Inflammatory macrophage treated with lipopolysaccharide for 4 hours (primary cell): ENCODE results near the gene RIF1.

Experiments
- DNase-seq: peaks from one replicate; pipeline ENCODE4 v3.0.0-alpha.2; 2020

RIF1 gene

DNA sequence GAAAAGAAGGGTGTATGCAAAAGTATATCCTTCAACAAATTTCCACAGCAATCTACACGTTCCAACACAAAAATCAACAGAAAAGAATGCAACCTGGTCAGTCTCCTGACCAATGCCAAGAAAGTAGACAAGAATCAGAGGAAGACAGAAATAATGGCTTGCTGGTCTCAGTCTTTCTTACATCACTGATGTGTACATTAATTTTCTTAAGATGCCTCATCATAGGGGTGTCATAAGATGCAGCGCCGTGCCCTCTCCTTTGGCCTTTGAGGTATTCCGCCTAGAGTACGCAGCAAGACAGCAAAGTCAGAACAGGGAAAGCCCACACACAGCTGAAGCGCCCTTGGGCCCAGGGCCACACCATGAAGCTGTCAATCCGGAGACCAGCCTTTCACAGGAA is 112.9 kb downstream of the RIF1 start:
- no peak for DNase-seq

DNA sequence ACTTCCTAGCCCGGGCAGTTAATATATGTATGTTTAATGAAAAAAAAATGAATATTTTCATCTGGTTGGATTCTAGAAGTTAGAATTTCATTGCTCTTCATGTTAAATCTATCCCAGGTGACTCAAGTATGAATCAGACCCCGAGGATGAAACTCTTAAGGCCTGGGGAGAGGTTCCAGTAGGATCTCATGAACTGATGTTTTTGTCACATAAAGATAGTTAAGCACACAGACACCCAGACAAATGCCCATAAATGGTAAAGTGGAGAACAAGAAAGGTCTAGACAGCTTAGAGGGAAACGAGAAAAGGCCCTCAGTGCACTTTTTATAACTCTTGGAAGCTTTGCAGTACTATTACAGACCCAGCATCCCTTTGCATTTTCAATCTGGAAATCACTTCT is 114.1 kb downstream of the RIF1 start:
- no peak for DNase-seq

DNA sequence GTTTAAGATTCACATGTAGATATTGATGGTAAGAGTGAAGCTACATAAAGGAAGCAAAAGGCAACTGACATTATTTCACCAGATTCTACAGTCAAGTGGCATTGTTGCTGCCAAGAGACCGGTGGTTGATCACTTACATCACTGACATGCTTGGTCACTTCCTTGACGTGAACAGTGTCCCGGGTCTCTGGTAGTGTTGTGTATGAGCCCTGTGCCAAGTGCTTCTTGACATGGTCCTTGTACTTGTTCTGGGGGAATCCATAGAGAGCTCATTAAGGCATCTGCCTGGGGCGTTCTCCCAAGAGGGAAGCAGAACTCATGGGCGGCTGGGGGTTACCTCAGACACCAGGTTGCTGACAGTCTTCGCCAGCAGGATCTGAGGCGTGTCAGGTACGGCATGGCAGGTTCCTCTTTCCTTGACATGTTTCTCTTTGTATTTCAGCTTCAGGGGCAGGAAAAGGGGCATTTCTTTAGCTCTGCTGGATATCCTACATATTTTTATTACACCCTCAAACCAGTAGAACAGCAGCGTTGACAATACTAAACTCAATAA is 116.2 kb downstream of the RIF1 start:
- no peak for DNase-seq

GRCh38 chr2:151526572-151527090 is 116.9 kb downstream of the RIF1 start:
- DNase-seq, result no peak
